Stimulated activated CD4-positive, alpha-beta T cell treated with anti-CD3 and anti-CD28 coated beads, Interleukin-12 subunit alpha, Interleukin-12 subunit beta, amount 100 ng/mL, for 4 hours (primary cell): ENCODE measurements around the gene FRAS1.

Experiments used
- DNase-seq: peaks from one replicate; pipeline ENCODE4 v3.0.0-alpha.2; 2020

FRAS1 gene

DNA sequence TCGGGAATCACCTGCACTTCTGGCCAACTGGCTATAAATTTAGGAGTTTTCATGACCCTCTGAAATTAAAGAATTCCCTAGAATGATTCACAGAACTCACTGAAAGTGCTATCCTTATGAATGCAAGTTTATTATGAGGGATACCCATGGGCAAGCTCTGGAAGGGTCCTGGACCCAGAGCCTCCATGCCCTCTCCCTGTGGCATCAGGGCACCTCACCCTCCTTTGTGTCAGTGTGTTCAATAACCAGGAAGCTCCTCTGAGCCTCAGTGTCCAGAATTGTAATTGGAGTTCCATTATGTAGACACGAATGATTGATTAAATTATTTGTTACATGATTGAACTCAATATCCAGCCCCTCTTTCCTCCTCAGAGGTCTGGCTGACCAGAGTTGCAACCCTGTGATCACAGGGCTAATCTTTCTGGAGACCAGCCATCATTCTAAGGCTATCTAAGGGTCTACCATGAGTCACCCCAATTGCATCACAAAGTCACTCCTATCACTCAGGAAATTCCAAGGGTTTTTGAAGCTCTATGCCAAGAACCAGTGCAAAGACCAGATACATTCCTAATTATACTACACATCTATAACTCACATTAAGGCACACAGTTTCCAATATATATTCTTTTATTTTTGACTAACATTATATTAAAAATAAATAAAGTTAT is 503.3 kb downstream of the FRAS1 start:
- no peak for DNase-seq

GRCh38 chr4:78561677-78562076 is 504.6 kb downstream of the FRAS1 start:
- DNase-seq, result no peak

DNA sequence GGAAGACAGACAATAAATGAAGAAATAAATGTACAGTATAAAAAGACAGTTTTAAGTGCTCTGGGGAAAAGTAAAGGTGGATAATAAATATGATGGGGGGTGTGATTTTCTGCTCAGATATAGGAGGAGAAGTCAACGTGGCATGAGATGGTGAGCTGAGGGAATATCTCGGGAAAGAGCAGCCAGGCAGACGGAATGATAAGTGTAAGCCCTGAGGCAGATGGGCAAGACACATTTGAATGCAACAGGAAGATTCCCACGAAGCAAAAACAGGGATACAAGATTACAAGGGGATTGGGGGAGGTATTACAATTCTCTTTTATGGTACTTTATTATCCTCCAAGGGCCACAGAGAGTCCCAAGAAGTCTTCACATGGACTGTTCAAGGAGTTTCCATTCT is 505.6 kb downstream of the FRAS1 start:
- no peak for DNase-seq

DNA sequence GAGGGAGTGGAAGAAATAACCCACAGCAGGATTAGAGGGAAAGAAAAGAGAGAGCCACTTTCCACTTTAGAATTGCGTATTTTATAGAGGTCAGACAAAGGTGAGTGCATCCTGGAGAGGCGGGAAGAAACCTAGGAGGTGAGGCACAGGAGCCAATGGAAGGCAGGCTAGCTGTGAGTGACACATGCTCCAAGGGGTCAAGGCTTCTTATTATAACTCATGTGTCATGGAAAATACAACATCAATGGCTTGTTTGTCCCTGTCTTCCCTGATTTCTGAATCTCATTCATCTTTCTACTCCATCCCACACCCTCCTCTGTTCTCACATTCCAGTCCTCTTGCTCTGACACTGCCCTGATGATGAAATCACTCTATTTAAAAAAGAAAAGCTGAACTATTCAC is 508.8 kb downstream of the FRAS1 start:
- DNase-seq, result no peak

DNA sequence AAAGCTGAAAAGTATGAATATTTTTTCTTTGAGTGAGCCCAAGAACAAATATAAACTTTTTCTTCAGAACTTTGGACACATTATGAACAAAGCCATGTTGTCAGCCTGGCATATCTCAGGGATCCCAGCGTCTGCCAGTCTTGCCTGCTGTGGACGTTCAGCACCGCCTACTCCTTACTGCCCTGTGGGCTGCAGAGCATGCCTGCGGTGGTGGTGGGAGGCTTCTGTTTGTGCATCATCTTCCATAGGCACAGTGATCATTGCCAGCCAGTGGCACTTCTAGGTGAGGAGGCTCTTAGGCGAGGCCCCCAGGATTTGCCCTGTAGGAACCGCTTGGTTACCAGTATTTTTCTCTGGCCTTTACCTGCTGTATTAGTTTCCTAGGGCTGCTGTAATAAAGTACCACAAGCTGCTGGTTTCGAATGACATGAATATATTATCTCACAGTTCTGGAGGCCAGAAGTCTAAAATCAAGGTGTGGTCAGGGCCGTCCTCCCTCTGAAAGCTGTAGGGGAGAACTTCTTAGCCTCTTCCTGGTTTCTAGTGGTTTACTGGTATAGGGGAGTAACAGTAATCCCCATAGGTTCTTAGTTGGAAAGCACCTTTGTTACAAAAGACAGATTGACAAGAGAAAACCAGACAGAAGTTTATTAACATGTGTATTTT is 509.8 kb downstream of the FRAS1 start:
- no peak for DNase-seq

DNA sequence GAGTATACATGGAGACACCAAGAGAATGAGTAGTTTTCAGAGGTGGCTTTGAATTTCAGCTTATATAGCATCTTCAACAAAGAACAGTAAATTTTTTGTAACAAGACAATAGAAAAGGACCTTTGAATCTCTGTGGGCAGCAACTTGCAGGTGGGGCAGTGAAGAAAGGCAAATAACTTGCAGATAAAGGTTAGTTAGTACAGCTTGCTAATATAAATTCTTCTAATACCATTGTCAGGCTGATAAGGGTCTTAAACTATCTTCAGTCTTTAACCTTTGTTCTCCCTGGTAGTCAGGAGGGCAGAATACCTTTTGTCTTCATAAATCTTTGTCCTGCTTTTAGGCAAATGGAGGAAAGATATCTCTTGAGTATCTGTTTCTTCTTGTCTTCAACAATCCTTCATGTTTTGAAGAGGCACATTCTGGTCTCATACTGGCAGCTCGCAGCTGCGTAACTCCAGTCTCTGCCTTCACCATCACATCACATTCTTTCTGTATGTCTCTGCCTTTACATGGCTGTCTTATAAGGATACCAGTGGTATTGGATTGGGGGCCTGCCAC is 510.5 kb downstream of the FRAS1 start:
- no peak for DNase-seq

DNA sequence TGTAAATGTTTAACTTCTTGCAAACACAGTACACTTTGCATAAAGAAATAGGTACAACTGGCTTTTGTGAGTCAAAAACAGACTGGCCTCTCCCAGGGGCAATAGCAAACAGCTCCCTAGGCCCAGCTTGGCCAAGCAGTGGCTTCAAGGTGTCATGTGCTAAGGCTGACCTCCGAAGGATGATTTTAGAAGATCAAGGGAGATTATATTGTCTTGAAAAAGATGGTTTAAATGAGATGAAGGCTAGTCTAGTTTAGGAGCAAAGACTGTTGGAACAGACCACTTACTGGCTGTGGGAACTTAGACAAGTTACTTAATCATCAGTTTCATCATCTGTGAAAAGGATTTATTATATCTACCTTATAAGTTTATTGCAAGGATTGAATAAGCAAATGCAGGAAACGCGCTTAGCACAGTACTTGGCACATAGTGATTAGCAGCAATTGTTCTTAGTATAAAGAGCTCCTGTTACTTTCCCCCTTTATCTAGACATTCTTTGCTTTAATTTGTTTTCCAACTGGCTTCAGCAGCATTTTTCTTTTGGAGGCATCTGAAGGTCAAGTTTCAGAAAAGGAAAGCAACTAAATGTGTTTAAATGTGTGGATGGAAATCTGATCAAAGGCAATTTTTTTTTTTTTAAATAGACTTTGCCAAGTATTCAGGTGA is 511.6 kb downstream of the FRAS1 start:
- DNase-seq, result no peak

DNA sequence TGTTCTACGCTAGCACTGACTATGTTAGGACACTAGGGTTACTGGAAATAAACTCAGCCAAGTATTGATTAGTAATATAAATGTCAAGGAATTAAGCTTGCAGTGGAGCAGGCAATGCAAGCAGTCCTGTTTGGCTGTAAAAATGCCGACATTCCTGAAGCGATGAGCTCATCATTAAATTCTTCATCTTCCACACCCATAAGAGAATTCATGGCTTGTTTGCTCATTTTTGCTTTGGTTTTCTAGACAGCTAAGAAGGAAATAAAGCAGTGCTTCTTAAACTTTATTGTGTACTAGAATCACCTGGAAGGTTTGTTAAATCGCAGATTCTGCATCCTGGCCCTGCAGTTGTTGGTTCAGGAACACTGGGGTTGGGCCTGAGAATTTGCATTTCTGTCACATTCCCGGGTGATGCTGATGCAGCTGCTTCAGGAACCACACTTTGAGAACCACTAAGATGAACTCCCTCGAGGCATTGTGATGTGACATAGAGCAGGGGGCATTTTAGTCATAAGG is 512.2 kb downstream of the FRAS1 start:
- DNase-seq, result no peak

GRCh38 chr4:78570117-78570516 is 513.0 kb downstream of the FRAS1 start:
- DNase-seq, result no peak

DNA sequence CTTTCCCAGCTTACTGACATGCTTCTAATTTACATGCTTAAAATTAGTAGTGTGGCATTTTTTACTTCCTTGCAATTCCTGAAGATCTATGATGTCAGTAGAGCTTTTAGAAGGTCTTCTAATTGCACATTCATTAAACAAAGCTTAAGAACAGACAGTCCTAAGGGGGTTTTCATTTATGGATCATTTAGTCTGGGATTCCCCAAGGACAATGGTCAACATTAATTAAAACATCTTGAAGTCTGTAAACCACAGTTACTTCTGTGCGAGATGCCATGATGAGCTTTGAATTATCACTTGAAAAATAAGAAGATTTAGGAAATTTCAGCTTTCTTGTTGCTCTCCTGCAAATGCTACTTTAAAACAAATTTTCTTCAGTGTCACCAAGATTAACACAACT is 514.7 kb downstream of the FRAS1 start:
- no peak for DNase-seq

- DNase-seq, result no peak
These were observed 521.7 kb downstream of the FRAS1 start for GRCh38 chr4:78578674-78579425.

- no peak for DNase-seq
These were observed 524.5 kb downstream of the FRAS1 start for GRCh38 chr4:78581618-78582017.

GRCh38 chr4:78584863-78585547 is 527.9 kb downstream of the FRAS1 start:
- DNase-seq, result no peak

- no peak for DNase-seq
These were observed 528.5 kb downstream of the FRAS1 start for GRCh38 chr4:78585633-78586032.

DNA sequence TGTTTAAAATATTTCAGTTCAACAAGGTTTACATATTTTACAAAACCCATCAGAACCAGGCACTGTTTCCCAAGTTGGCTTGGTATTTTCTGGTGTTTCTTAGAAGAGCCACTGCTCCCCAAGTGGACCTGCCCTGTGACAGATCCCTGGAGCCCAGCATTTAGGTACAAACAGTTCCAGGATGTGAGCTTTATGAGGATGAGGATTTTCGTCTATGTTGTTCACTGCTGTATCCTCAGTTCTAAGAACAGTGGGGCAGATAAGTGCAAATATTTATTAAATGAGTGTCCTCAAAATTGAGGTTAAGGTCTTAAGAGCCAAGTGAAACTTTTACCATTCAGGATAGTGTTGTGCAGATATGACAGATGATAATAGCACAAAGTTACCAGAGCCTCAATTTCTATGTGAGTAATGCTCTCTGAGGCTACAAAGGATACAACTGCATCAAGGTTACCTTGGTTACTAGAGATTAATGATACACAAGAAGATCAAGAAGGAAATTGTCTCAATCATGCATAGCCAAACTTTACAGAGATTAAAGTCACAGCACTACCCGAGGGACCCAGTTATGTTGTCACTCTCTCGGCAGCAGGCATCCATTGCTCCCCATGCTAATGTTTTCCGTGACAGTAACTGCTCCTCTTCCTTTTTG is 531.9 kb downstream of the FRAS1 start:
- DNase-seq, result no peak

DNA sequence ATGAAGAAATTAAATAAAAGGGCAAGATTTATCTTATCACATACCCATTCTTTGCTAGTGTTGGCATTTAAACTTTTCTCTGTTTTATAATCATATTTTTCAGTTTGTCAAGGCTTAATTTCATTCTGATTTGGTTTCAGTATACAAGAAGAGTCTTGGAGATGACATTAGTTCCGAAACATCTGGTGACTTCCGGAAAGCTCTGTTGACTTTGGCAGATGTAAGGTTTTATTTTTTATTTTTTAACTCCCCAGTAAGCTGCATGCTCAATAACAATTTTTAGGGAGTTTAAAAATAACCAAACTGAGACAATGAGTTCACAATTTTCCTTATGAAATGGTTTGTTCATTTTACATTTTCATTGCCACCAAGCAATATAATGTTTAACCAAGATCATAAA is 534.3 kb downstream of the FRAS1 start:
- no peak for DNase-seq

GRCh38 chr4:78592088-78592783 is 535.1 kb downstream of the FRAS1 start:
- DNase-seq, result no peak
